Measurements from ENCODE around the gene AGTPBP1.
"Not testable (repeated sequence)": the region's sequence is repeated elsewhere in the genome, so short reads cannot be mapped to it uniquely, and the experiment has no call there.

AGTPBP1 gene, protein sequence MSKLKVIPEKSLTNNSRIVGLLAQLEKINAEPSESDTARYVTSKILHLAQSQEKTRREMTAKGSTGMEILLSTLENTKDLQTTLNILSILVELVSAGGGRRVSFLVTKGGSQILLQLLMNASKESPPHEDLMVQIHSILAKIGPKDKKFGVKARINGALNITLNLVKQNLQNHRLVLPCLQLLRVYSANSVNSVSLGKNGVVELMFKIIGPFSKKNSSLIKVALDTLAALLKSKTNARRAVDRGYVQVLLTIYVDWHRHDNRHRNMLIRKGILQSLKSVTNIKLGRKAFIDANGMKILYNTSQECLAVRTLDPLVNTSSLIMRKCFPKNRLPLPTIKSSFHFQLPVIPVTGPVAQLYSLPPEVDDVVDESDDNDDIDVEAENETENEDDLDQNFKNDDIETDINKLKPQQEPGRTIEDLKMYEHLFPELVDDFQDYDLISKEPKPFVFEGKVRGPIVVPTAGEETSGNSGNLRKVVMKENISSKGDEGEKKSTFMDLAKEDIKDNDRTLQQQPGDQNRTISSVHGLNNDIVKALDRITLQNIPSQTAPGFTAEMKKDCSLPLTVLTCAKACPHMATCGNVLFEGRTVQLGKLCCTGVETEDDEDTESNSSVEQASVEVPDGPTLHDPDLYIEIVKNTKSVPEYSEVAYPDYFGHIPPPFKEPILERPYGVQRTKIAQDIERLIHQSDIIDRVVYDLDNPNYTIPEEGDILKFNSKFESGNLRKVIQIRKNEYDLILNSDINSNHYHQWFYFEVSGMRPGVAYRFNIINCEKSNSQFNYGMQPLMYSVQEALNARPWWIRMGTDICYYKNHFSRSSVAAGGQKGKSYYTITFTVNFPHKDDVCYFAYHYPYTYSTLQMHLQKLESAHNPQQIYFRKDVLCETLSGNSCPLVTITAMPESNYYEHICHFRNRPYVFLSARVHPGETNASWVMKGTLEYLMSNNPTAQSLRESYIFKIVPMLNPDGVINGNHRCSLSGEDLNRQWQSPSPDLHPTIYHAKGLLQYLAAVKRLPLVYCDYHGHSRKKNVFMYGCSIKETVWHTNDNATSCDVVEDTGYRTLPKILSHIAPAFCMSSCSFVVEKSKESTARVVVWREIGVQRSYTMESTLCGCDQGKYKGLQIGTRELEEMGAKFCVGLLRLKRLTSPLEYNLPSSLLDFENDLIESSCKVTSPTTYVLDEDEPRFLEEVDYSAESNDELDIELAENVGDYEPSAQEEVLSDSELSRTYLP
- long read RNA-seq, full-length matches to known transcripts = 77 of 206 reads
- long read RNA-seq, partial matches to known transcripts = 60 of 206 reads
- long read RNA-seq, other reads (novel, unspliced or antisense) = 69 of 206 reads

GRCh38 chr9:85741875-85742596 is at the start of gene AGTPBP1:
Gene AGTPBP1, minus strand, starts transcription at chr9:85741954. Its CDS starts 29,421 bp downstream, at chr9:85712533.
- DNase-seq (ENCODE audit: low read depth in 1 of 2, low spot score in 1 of 2) = peak; percentile 85 to 92
- TF ChIP-seq GABPA (IDR thresholded peaks at IDR 0.05; ENCODE audit: low read depth) = no peak
- TF ChIP-seq CTCF (IDR thresholded peaks at IDR 0.05; ENCODE audit: insufficient read depth, low read length) = no peak
- no peak for TF ChIP-seq POLR2AphosphoS5 (IDR thresholded peaks at IDR 0.05; ENCODE audit: low read depth)
- no peak for TF ChIP-seq SPI1 (IDR thresholded peaks at IDR 0.05; ENCODE audit: borderline replicate concordance, low read depth)
- TF ChIP-seq, protein P1, sequence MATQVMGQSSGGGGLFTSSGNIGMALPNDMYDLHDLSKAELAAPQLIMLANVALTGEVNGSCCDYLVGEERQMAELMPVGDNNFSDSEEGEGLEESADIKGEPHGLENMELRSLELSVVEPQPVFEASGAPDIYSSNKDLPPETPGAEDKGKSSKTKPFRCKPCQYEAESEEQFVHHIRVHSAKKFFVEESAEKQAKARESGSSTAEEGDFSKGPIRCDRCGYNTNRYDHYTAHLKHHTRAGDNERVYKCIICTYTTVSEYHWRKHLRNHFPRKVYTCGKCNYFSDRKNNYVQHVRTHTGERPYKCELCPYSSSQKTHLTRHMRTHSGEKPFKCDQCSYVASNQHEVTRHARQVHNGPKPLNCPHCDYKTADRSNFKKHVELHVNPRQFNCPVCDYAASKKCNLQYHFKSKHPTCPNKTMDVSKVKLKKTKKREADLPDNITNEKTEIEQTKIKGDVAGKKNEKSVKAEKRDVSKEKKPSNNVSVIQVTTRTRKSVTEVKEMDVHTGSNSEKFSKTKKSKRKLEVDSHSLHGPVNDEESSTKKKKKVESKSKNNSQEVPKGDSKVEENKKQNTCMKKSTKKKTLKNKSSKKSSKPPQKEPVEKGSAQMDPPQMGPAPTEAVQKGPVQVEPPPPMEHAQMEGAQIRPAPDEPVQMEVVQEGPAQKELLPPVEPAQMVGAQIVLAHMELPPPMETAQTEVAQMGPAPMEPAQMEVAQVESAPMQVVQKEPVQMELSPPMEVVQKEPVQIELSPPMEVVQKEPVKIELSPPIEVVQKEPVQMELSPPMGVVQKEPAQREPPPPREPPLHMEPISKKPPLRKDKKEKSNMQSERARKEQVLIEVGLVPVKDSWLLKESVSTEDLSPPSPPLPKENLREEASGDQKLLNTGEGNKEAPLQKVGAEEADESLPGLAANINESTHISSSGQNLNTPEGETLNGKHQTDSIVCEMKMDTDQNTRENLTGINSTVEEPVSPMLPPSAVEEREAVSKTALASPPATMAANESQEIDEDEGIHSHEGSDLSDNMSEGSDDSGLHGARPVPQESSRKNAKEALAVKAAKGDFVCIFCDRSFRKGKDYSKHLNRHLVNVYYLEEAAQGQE (IDR thresholded peaks at IDR 0.05; ENCODE audit: insufficient replicate concordance, low read depth) = no peak
- Histone ChIP-seq H3K27ac (replicated peaks) (peak within 1 kb of the TSS; percentile 96), H3K4me3 (replicated peaks; ENCODE audit: insufficient read depth, low read length) (peak within 1 kb of the TSS; percentile 86), H3K27me3 (ENCODE audit: insufficient read depth, poor library complexity, severe bottlenecking) (no peaks in the 10 kb centered on the region)

GRCh38 chr9:85786116-85786515 is 44.4 kb upstream of the AGTPBP1 start:
- H3K27me3 ChIP-seq (ENCODE audit: insufficient read depth, poor library complexity, severe bottlenecking); H3K4me3 ChIP-seq (replicated peaks; ENCODE audit: insufficient read depth, low read length); H3K27ac ChIP-seq (replicated peaks); DNase-seq (ENCODE audit: low read depth in 1 of 2, low spot score in 1 of 2): not testable (repeated sequence)

GRCh38 chr9:85773844-85774243 is 32.1 kb upstream of the AGTPBP1 start:
- H3K27me3 ChIP-seq (ENCODE audit: insufficient read depth, poor library complexity, severe bottlenecking); H3K4me3 ChIP-seq (replicated peaks; ENCODE audit: insufficient read depth, low read length); DNase-seq (ENCODE audit: low read depth in 1 of 2, low spot score in 1 of 2); H3K27ac ChIP-seq (replicated peaks): not testable (repeated sequence)

DNA sequence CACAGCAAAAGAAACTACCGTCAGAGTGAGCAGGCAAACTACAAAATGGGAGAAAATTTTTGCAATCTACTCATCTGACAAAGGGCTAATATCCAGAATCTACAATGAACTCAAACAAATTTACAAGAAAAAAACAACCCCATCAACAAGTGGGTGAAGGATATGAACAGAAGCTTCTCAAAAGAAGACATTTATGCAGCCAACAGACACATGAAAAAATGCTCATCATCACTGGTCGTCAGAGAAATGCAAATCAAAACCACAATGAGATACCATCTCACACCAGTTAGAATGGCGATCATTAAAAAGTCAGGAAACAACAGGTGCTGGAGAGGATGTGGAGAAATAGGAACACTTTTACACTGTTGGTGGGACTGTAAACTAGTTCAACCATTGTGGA is 20.0 kb upstream of the AGTPBP1 start:
- H3K27ac ChIP-seq (replicated peaks); DNase-seq (ENCODE audit: low read depth in 1 of 2, low spot score in 1 of 2); H3K4me3 ChIP-seq (replicated peaks; ENCODE audit: insufficient read depth, low read length); H3K27me3 ChIP-seq (ENCODE audit: insufficient read depth, poor library complexity, severe bottlenecking): not testable (repeated sequence)

DNA sequence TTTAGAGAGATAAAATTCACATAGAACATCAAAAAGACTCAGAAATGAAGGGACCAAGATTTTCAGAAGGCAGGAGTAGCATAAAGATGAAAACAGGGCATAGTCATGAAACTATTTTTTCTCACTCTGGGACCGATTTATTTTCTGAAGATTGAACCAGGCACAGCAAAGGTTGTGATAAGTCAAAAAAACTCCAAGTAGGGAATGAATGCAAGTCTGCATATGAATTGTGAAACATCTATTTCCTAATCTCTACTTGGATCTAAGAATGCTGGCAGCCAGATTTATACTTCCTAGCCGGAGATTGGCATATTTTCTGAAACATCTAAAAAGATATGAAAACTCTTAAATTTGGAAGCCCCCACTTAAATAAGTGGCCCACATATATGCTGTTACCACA is 16.0 kb upstream of the AGTPBP1 start:
- not testable (repeated sequence) for H3K4me3 ChIP-seq (replicated peaks; ENCODE audit: insufficient read depth, low read length); H3K27ac ChIP-seq (replicated peaks); DNase-seq (ENCODE audit: low read depth in 1 of 2, low spot score in 1 of 2); H3K27me3 ChIP-seq (ENCODE audit: insufficient read depth, poor library complexity, severe bottlenecking)

GRCh38 chr9:85756216-85756615 is 14.5 kb upstream of the AGTPBP1 start:
- H3K27ac ChIP-seq (replicated peaks); H3K4me3 ChIP-seq (replicated peaks; ENCODE audit: insufficient read depth, low read length); H3K27me3 ChIP-seq (ENCODE audit: insufficient read depth, poor library complexity, severe bottlenecking): not testable (repeated sequence)
- DNase-seq (ENCODE audit: low read depth in 1 of 2, low spot score in 1 of 2) = peak in 1 of 2 experiments; percentile 41

All from HL-60 (cell line).